ENCODE results near the gene PARD3B.

DNA sequence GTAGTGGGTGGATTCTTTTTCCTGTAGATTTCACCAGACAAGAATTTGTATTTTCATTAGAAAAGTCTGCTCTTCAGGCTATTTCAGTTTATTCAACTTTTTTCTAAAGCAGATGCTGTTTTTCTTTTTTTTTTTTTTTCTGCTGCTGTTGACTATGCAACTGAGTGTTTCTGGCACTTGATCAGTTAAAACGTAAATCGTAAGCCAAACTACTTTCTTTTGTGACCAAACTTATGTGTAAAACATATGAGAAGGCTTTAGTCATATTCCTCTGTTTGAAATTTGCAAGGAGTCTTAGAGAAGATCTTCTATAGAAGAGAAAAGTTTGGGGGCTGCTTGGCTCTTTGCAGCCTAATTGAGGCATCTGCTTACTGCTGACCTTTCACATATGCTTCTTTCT lies 170.1 kb downstream of the PARD3B start:
- TF ChIP-seq, protein P1, sequence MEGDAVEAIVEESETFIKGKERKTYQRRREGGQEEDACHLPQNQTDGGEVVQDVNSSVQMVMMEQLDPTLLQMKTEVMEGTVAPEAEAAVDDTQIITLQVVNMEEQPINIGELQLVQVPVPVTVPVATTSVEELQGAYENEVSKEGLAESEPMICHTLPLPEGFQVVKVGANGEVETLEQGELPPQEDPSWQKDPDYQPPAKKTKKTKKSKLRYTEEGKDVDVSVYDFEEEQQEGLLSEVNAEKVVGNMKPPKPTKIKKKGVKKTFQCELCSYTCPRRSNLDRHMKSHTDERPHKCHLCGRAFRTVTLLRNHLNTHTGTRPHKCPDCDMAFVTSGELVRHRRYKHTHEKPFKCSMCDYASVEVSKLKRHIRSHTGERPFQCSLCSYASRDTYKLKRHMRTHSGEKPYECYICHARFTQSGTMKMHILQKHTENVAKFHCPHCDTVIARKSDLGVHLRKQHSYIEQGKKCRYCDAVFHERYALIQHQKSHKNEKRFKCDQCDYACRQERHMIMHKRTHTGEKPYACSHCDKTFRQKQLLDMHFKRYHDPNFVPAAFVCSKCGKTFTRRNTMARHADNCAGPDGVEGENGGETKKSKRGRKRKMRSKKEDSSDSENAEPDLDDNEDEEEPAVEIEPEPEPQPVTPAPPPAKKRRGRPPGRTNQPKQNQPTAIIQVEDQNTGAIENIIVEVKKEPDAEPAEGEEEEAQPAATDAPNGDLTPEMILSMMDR (conservative IDR thresholded peaks at IDR 0.05; ENCODE audit: low read depth in 2 of 2): no peak
- TF ChIP-seq EZH2 (IDR thresholded peaks at IDR 0.05; ENCODE audit: low read depth, unreplicated experiment) (no peak), EZH2phosphoT487 (IDR thresholded peaks at IDR 0.05; ENCODE audit: unreplicated experiment) (no peak)
